ENCODE measurements around the gene SLCO4A1. TPM values are rescaled to one million over a fixed set of nuclear protein-coding genes. Genes with fewer than 3 reads are reported as not detected.

The SLCO4A1 gene
- total and polyA plus RNA-seq, 9 of the 15 experiments (the other 6 are each of a cell fraction or from before 2014, with no cell fraction given): 1.6 to 21.9 (median 12.8) TPM

DNA sequence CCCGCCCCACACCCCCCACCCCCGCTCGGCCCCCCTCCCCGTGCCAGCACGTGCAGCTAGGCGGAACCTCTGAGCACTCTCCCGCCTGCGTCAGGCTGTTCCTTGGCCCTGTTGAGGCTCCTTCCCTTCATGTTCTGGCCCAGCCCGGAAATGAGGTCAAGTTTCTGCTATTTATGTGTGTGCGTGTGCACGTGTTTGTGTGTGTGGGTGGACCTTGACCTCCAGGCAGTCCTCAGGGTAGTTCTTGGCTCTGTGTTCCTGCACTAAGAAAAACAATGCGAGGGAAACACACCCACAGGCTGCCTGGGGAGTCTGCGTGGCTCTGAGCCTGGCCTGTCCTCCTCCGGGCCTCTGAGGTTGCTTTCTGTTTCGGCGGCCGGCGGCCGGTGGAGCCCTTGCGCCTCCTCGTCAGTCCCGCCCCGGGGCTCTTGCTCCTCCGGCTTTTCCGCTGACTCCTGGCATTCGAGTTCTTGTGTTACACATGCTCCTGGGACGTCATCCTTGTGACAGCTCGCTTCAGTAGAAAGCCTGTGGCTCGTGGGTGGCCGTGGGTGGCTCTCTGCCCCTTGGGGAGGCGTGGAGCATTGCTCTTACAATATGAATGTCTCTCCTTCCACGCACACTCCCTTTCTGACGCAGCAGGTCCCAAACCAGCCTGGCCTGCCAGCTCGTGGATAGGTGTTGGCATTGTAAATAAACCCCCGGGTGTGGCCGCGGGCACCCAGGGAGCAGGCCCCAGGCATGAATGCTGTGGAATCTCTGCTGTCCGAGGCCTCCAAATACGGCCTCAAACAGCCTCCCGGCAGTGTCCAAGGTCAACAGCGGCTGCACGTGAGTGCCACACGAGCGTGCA lies 10.0 kb downstream of the SLCO4A1 start (continued):
- TF ChIP-seq ZKSCAN1 (IDR thresholded peaks at IDR 0.05; ENCODE audit: low read depth, low read length) (no peak), KAT2B (IDR thresholded peaks at IDR 0.05; ENCODE audit: low read depth, low read length) (no peak), TEAD4 (IDR thresholded peaks at IDR 0.05; ENCODE audit: low read length) (no peak), TEAD4 (CRISPR knock-in tag; IDR thresholded peaks at IDR 0.05; ENCODE audit: borderline replicate concordance) (peak; percentile 28; the same call in 1 of the 2 replicates), ZMIZ1 (IDR thresholded peaks at IDR 0.05; ENCODE audit: low read depth in 2 of 2, low read length in 2 of 2) (no peak), ZKSCAN8 (CRISPR knock-in tag; IDR thresholded peaks at IDR 0.05) (no peak), EP300 (IDR thresholded peaks at IDR 0.05; ENCODE audit: low read length) (0 out of 2 replicates have a peak, but pooled peaks have one; percentile 17), RNF2 (IDR thresholded peaks at IDR 0.05) (0 out of 2 replicates have a peak, but pooled peaks have one; percentile 48), LEF1 (IDR thresholded peaks at IDR 0.05) (peak; percentile 44; the same call in 1 of the 2 replicates), CHD2 (IDR thresholded peaks at IDR 0.05; ENCODE audit: low read depth, low read length) (no peak), MYNN (IDR thresholded peaks at IDR 0.05) (no peak), MYNN (CRISPR knock-in tag; IDR thresholded peaks at IDR 0.05) (no peak), MED1 (CRISPR knock-in tag; IDR thresholded peaks at IDR 0.05; ENCODE audit: borderline replicate concordance) (no peak), EWSR1 (IDR thresholded peaks at IDR 0.05; ENCODE audit: borderline replicate concordance, low read depth, partially characterized antibody) (no peak), CHD1 (IDR thresholded peaks at IDR 0.05; ENCODE audit: low read length) (no peak), ZNF79 (CRISPR knock-in tag; IDR thresholded peaks at IDR 0.05; ENCODE audit: low read depth) (no peak), RBM22 (IDR thresholded peaks at IDR 0.05; ENCODE audit: low read depth, low read length, poor library complexity, severe bottlenecking) (no peak)

All from K562 (cell line).